CD4-positive, alpha-beta T cell treated with Interleukin-10 for 1 hour (primary cell): ENCODE measurements around the gene RFT1.

ENCODE experiments used
- DNase-seq: peaks from one replicate; pipeline ENCODE4 v3.0.0-alpha.2; 2020

The RFT1 gene

DNA sequence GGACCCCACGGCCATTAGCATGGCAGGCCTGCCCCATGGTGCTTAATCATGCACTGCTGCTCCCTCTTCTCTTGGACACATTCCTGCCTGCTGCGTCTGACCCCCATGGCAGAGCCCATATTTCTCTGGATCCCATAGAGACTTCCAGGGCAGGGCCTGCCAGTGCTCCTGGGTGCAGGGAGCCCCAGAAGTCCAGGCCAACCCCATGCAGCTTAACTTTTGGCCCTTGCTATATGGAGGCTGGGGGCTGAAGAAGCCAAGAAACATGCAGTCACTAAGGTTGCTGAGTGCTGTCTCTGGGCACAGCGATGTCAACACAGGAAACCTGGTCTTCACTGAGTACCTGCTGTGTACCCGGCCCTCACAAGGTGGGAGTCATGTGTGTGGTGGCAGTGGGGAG is 19.5 kb upstream of the RFT1 start:
- no peak for DNase-seq

DNA sequence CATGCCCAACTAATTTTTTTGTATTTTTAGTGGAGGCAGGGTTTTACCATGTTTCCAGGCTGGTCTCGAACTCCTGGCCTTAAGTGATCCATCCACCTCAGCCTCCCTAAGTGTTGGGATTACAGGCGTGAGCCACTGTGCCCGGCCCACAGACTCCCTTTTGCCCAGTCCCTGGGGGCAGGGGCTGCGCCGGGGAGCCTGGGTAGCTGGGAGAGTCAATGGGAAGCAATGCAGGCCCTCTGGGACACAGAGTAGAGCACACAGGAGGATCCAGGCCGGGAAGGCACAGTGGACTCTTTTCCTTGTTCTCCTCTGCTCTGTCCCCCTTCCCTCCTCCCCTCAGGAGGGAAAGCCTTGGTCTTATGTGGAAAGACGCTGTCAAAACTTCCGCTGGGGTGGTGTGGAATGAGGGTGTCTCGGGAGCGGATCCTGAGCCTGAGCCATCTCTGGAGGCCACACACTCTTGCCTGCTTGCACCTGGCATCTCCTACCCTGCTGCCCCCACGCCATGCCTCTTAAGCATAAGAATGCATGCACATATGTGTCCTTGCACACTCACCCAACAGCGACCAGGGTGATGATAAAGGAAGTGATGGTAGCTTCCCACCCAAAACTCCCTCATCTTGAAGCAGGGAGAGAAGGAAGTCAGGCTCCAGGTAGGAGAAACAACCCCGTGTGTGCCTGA is 18.9 kb upstream of the RFT1 start:
- no peak for DNase-seq

DNA sequence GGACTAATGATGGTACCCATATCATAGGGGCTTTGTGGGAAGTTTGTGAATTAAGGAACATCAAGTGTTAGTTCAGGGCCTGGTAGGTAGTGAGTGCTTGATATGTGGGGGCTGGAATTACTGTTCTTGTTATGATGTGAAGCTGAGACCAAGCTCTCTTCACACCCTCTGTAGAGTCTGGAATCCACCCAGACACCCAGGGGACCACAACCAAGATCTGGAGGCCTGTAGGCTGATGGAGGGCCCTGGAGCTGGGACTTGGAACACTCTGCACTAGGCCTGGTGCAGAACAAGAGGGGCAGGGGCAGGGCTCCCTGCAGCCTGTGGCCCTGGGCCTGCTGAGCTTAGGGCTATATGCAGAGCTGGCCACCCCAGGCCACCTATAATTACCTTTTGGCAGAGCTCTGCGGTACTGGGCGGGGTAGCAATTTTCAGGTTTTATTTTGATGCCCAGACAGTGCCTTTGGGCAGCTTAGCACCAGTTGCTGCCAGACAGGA is 17.7 kb upstream of the RFT1 start:
- DNase-seq = no peak

DNA sequence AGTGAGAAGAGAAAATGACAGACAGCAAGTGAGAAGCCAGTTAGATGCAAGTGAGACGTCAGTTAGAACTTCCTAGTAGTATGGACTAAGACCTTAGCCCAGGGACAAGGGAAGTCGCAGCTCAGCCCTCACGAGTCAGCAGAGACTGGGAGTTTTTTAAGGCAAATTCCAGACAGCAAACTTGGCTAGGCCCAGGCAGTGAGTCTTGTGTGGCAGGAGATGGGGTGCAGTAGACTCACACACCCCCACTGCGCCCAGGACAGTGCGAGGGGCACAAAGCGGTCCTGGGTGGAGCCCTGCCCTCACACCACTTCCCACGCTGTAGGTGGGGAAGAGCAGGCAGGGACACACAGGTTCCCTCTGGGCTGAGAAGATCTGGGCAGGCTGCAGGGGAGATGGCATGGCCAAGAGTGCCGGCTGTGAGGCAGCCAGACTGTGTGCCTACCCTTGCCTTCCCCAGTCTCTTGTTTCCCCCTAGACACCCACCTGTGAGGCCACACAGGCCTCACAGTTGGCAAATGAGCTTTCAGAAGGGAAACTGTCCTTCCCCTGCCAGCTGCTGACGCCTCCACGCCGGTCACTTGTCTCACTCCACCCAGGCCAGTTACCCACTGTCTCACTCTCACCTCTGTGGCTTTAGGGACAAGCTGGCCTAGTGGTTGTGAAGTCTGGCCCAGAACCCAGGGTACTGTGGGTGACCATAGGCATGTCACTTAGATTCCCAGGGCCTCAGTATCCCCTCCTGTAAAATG is 17.1 kb upstream of the RFT1 start:
- no peak for DNase-seq

DNA sequence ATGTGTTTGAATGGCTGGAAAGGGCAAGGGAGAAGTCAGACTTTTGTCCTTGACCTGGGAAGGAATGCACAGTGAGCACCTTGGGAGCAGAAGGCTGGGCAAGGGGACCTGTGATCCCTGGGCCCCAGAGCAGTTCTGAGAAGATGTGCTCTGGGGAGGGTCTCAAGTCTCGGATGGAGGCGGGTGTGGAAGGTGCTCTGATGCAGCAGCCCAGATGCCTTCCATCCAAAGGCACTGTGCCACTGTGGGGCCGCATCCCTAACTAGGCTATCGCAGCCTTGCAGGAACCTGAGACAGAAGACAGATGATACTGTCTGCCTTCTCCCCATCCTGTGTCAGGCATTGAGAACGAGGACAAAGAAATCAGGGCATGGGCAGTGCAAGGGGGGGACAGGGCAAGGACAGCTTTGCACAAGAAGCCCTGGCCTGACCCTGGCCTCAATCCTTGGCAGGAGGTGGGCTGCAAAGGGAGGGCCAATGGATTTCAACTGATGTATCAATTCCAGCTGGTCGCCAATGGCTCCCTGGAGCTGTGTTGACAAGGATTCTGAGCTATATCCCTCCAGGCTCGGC is 16.2 kb upstream of the RFT1 start:
- no peak for DNase-seq

DNA sequence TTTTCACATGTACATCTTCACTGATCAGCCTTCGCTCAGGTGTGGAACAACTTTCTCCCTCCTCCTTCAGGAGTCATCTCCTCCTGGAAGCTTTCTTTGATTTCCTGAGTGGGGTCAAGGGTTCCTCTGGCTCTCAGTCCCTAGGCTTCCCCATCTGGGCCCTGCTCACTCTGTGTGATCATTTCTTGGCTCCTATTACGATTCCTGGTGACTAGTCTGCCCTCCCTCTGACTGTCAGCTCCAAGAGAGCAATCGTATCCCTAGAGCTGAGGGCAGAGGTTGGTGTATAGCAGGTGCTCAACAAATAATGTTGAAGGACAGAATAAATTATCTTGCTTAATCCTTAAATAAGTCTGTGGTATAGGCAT is 15.5 kb upstream of the RFT1 start:
- no peak for DNase-seq

DNA sequence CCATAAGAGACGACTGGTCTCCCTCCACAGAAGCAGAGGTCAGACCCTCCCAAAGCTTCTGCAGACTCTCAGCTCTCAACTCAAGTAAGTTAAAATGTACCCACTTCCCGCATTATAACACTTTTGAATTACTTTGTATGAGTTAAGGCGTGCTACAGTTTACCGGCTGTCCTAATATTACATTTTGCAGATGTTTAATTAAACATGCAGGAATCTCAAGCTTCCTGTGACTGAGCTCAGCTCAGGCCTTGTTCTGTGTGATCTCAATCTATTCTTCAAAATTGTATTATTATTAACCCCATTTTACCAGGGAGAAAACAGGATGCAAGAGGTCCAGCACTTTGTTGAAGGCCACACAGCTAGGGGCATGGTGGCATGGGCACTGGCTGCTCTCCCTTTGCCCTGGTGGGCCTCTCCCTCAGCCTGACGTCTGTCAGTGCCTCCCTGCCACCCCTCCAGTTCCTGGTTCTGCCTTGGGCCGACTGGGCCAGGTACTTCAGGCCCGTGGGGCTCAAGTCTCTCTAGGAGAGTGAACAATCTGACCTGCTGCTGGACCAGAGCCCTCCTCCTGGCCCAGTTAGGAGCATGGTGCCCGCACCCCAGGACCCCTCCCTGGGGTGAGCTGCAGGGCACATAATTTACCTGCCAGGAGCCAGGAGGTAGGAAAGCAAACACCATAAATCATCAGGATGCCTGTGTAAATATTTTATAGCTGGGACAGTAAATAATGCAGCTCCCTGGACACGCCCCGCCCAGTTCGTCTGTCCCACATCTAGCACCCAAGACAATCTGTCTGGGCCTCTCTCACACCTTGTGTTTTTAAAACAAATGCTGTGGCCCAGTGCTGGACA is 14.9 kb upstream of the RFT1 start:
- DNase-seq = no peak

DNA sequence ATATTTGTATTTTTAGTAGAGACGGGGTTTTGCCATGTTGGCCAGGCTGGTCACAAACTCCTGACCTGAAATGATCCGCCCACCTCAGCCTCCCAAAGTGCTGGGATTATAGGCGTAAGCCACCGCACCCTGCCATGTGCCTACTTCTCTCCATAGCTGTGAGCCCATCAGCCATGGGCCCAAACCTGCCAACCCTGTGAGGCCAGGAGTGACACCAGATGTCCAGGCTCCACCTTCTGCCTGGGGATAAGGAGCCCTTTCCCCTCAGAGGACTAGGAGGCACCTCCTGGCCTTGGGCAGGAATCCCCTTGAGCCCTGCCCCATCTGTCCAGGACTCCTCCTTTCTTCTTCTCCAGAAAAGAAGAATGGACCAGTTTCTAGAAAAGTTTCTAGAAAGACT is 14.2 kb upstream of the RFT1 start:
- DNase-seq = no peak

DNA sequence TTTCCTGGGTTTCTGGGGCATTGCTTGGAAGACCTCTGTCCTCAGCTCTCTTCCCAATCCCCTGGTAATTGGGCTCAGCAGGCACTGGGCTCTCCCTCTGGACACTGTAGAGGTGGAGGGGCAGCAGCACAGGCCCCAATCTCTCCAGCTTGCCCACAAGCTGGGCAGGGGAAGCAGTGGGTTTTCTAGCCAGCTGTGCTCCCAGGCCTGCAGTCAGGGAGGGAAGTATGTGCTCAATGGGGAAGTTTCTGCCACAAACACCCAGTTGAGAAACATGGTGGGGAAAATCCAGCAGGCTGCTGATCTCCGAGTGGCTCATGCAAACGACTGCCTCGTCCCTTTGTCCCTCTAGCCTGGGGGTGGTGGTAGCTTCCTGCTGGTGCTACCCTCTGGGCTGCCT is 12.8 kb upstream of the RFT1 start:
- DNase-seq = no peak

DNA sequence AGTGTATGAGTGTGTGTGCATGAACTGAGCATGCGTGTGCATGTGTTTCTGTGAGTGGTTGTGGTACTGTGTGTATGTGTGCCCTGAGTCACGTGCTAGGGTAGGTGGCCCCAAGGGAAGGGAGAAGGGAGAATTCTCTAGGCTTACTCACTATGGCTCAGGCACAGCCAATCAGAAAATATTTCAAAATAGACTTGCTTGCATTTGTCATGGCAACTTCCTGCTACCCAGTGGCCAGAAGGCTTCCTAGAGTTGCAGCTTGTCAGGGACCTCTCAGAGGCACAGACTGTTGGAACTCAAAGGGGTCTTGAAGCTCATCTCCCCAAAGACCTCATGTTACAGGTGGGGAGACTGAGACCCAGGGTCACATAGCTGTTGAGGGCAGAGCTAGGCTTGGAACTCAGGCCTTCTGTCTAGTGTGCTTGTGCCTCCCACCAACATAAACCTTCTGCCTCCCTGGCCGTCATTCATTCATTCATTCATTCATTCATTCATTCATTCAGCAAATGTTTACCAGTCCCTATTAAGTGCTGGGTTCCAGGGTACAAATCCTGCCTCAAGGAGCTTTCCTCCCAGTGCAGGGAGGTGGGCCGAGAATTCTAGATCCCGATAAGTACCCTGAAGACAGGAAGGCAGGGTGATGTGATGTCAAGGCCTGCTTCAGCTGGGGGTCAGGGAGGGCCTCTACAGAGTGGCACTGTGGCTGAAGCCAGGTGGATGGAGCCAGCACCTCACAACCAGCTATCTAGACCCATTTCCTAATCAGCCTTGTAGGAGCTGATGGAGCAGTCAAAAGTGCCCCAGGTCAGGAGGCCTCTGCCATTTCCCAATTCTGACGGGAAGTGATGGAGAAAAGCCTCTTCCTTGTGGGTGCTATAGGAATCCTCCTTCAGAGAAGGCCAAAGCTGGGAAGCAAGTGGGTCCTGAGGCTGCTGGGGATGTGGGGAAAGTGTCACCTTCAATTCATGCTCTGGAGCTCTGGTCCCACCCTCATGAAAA is 10.9 kb upstream of the RFT1 start:
- DNase-seq = no peak

DNA sequence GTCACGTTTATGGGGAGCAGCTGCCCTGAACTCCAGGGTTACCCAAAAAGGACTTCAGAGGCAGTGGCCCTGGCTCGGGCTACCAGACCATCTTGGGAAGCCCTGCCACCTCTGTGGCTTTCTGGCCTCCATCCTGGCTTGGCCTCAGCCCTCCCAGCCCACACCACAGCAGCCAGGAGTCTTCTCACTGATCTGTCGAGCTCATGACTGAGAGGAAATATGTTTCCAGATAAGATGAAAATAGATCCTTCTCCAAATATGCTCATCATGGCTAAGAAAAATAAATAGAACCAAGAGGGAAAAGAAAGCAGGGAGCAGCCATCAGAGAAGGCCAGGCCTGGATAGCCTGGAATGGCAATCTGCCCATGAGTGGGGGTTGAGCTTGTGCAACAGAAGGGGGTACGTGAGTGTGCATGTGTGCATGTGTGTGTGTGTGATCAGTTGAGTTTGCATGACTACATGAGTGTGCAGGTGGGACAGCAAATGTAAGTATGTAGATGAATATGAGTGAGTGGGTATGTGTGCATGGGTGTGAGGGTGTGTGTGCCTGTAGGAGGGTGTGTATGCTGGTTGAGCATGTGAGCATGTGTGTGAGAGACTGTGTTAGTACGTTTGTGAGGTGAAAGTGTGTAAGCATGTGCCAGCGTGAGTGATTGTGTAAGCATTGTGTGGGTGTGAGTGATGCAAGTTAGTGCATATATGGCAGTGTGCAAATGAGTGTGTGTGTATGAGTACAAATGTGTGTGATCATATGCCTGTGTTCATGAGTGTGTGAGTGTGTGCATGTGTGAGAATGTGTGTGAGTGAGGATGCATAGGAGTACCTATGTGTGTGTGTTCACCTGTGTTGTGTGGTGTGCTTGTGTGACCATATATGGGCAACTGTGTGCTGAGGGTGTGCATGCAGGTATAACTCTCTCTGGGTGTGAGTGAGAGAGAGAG is 9.9 kb upstream of the RFT1 start:
- no peak for DNase-seq

DNA sequence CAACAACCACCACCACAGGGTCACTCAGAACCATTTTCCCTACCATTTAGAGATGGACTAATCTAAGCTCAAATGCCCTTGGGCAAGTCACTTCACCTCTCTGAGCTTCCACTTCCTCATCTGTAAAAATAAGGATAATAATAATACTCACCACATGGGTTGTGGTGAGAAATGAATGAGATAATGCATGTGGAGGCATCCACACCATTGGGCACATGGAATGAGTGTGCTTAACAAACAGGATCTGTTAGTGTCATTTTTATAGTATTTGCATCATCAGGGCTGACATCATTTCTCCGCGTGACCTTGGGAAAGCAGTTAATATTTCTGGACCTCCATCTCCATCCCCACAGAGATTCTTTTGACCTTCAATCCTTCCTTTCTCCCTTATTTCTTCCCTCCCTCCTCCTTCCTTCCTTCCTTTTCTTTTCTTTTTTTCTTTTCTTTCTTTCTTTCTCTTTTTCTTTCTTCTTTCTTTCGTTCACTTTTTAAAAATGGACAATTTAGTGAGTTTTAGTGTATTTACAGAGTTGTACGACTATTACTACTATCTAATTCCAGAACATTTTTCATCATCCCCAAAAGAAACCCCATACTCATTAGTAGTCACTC is 7.7 kb upstream of the RFT1 start:
- DNase-seq = no peak

DNA sequence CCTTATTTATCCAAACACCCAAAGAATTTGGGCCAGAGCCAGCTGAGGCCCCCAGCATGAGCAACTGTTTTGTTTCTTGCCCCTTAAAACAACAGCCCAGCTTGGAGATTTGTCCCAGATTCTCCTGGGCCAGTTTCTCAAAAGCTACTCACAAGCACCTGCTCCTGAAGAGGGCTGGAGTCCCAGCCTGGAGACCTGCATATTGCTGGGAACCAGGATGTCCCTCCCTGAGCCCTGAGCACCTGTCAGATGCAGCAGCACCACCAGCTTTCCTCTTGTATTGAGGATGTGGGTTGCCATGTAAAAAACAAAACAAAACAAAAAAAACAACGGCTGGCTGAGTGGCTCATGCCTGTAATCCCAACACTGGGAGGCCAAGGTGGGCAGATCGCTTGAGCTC is 7.0 kb upstream of the RFT1 start:
- DNase-seq = no peak

DNA sequence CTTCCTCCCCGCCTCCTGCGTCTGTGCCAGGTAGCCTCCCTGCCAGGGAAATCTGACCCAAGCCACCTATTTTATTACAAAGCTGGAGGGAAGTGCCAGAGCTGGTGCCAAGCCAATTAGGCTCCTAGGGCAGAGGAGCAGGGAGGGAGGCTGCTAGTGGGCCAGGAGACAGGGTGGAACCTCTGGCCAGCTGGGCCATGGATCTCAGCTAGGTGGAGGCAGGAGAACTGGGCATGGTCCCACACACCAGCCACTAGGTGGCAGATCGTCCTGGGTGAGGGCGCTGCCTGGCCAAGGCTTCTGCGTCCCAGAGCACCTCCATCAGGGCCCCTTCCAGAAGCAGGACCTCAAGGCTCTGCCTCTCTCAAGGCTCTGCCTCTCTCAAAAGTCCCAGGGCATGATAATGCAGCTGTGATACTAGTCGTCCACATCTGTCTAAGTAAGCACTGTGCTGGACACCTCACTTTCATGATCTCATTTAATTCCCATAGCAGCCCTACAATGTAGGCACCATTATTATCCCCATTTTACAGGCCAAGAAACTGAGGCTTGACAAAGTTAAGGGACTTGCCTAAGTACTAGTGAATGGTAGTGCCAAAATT is 4.5 kb upstream of the RFT1 start:
- peak; percentile 70 for DNase-seq

DNA sequence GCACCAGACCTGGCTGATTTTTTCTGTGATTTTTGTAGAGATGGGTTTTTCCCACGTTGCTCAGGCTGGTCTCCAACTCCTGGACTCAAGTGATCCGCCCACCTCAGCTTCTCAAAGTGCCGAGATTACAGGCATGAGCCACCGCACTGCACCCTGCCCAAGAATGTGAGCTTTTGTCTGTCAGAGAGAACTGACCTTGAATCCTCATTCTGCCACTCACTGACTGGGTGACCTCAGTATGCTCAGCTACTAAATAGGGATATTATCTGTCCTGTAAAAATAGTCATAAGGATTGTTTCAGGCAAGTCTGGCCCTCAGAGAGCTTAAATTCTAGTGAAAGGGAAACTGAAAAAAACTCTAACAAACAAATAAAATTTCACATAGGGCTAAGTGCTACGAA is 2.1 kb upstream of the RFT1 start:
- DNase-seq = no peak

DNA sequence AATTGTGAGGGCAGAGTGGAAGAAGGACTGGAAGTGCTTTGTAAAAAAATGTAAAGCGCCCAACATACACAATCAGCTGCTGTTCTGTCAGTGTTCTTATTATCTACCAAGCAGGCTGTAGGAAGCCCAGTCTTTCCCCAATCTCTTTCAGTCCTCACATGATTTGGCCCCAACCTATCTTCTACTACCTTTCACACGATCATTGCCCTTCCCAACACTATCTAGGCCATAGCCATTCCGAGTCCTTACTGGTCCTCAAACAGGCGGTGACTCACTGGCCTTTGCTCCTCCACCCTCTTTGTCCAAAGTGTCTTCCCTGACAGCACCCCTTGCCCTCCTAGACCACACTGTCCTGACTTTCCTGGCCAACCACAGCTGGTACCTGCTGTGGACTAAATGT is 861 bp upstream of the RFT1 start:
- DNase-seq = no peak

DNA sequence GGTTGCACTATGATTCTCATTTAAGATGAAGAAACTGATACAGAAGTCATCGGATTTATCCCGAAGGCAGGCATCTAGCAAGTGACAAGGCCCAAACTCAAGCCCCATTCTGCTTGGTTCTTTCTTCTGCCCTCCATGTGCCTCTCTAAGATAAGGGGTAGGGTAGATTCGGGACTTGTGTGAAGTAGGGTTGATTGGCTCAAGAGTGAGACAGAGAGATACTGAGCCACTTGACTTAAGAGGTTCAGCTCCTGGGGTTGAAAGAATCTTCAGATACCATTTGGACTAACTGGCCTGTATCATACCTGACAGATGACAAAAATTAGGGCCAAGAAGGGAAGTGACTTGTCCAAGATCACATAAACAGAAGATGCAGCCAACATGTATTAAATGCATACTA is 891 bp downstream of the RFT1 start:
- no peak for DNase-seq

DNA sequence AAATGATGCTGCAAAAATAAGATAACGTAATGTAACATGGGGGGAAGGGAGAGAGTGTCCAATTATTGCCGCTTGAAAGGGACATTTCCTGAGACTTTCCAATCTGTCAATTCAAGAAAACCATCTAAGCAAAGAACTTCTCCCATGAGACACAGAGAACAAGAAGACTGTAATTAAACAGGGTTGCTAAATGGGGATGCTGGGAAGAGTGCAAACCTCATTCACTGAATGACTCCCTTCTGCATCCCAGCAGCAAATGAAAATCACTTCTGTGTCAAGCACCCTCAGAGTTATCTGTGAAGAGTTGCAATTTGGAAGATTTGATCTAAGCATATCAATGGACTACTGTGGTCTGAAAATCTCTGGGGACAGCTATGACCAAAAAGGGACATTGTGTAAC is 3.6 kb downstream of the RFT1 start:
- DNase-seq = no peak

DNA sequence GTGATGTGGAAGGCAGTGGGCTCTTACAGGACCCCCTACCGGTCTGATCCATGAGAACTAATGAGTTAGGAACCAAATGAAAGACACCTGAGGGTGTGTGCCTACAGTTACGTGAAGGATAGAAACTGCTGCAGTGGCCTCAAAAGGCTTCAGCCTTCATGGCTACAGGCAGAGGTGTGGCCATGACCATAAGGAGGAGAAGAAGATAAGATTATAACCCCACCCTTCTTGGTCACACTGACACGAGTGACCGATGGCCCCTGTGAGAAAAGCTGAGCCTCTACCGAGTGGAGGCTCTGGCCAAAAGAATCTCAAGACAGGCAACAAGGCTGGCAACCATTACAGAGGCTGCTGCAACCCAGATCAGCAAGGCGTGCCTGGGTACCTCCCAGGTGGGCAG is 6.3 kb downstream of the RFT1 start:
- no peak for DNase-seq

DNA sequence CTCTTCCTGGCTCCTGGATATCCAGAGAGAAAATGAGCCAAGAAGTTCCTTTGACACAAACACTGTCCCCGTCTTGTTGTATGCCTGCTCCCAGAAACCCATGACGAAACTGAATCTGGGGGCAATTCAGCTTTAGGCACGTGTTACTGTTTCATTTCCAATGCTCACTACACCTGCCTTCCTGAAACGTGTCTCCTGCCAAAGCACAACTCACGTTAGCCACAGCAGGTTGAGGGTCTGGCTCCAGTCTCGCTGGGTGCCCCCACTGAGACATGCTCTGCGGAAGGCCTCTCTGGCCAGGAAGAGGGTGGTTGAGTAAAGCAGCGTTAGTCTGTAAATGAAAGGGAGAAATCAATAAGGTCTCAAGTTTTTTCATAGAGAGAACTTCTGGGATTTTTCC is 6.7 kb downstream of the RFT1 start:
- no peak for DNase-seq
